IMR-90 (cell line): ENCODE results near the gene CRIM1.

Experiments
- CEBPB ChIP-seq: IDR thresholded peaks from 2 replicates; pipeline ENCODE4 v1.6.1; 2012; ENCODE audit warnings: low read depth, low read length, improper control_type of control experiment
- CHD1 ChIP-seq: IDR thresholded peaks from 2 replicates; pipeline ENCODE4 v1.6.1; 2012; ENCODE audit warnings: low read depth, low read length, improper control_type of control experiment
- MXI1 ChIP-seq: IDR thresholded peaks from 2 replicates; pipeline ENCODE4 v1.6.1; 2012; ENCODE audit warnings: low read depth, mild to moderate bottlenecking, low read length, moderate library complexity, borderline replicate concordance
- NFE2L2 ChIP-seq: fragments of 150-350 bp; IDR thresholded peaks from 2 replicates; pipeline ENCODE4 v1.6.1; 2016; ENCODE audit warnings: low read depth, mild to moderate bottlenecking, low read length
- POLR2A ChIP-seq: IDR thresholded peaks from 2 replicates; pipeline ENCODE4 v1.6.1; 2012; ENCODE audit warnings: mild to moderate bottlenecking, low read depth, low read length
- RAD21 ChIP-seq: IDR thresholded peaks from 2 replicates; pipeline ENCODE4 v1.6.1; 2012; ENCODE audit warnings: low read length, improper control_type of control experiment
- SMC3 ChIP-seq: fragments of 150-350 bp; IDR thresholded peaks from 2 replicates; pipeline ENCODE4 v1.6.1; 2016; ENCODE audit warnings: low read depth, mild to moderate bottlenecking, antibody characterized with exemption, low read length, moderate library complexity
- USF2 ChIP-seq: fragments of 150-350 bp; IDR thresholded peaks from 2 replicates; pipeline ENCODE4 v1.6.1; 2017; ENCODE audit warnings: mild to moderate bottlenecking, antibody characterized with exemption, low read length, low read depth
- TF ChIP-seq, protein P1 (sequence below): conservative IDR thresholded peaks from 2 replicates; pipeline ENCODE4 v1.5.1; 2012; ENCODE audit warnings: mild to moderate bottlenecking, low read depth, low read length, improper control_type of control experiment
- TF ChIP-seq, protein P2 (sequence below): fragments of 150-350 bp; IDR thresholded peaks from 2 replicates; pipeline ENCODE4 v1.6.1; 2016; ENCODE audit warnings: low read depth, mild to moderate bottlenecking, low read length, moderate library complexity, borderline replicate concordance

GRCh38 chr2:36370281-36370680 lies 14.7 kb downstream of the CRIM1 start:
- TF ChIP-seq, protein P1, sequence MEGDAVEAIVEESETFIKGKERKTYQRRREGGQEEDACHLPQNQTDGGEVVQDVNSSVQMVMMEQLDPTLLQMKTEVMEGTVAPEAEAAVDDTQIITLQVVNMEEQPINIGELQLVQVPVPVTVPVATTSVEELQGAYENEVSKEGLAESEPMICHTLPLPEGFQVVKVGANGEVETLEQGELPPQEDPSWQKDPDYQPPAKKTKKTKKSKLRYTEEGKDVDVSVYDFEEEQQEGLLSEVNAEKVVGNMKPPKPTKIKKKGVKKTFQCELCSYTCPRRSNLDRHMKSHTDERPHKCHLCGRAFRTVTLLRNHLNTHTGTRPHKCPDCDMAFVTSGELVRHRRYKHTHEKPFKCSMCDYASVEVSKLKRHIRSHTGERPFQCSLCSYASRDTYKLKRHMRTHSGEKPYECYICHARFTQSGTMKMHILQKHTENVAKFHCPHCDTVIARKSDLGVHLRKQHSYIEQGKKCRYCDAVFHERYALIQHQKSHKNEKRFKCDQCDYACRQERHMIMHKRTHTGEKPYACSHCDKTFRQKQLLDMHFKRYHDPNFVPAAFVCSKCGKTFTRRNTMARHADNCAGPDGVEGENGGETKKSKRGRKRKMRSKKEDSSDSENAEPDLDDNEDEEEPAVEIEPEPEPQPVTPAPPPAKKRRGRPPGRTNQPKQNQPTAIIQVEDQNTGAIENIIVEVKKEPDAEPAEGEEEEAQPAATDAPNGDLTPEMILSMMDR = no peak
- no peak for TF ChIP-seq POLR2A
- no peak for TF ChIP-seq CEBPB
- TF ChIP-seq NFE2L2 = no peak
- no peak for TF ChIP-seq SMC3
- TF ChIP-seq USF2 = no peak
- no peak for TF ChIP-seq CHD1
- TF ChIP-seq RAD21 = no peak
- TF ChIP-seq MXI1 = no peak
- TF ChIP-seq, protein P2, sequence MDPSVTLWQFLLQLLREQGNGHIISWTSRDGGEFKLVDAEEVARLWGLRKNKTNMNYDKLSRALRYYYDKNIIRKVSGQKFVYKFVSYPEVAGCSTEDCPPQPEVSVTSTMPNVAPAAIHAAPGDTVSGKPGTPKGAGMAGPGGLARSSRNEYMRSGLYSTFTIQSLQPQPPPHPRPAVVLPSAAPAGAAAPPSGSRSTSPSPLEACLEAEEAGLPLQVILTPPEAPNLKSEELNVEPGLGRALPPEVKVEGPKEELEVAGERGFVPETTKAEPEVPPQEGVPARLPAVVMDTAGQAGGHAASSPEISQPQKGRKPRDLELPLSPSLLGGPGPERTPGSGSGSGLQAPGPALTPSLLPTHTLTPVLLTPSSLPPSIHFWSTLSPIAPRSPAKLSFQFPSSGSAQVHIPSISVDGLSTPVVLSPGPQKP = no peak
